Measurements from ENCODE around the gene ALDH1A2.

Gene ALDH1A2

DNA sequence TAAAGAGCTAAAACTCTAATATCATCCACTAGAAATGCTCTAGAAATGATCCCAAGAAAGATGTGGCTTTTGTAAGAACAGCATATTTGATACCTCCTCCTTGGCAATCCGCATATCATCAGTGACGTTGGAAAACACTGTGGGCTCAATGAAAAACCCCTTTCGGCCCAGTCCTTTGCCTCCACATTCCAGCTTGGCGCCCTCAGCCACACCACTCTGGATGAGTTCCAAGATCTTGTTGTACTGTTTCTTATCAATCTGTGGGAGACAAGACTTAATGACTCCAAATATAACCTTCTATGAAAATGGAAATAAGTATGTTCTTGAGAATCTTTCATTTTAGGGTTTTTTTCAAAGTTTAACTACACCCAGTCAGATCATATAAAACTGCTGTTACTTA is 103.6 kb downstream of the ALDH1A2 start:
- no peaks in the 10 kb centered on the region for H3K36me3 ChIP-seq (ENCODE audit: control insufficient read depth in 4 of 4, insufficient read depth in 4 of 4, low read length in 3 of 4)
- no peak overlapping the region for H3K4me3 ChIP-seq (ENCODE audit: control insufficient read depth in 1 of 7, extremely low read depth in 1 of 7, insufficient read depth in 4 of 7, low read depth in 2 of 7, low read length in 6 of 7)
- H3K9me3 ChIP-seq (ENCODE audit: control extremely low read depth in 1 of 5, control insufficient read depth in 4 of 5, insufficient read depth in 2 of 5, low read depth in 1 of 5, low read length in 4 of 5) = no peaks in the 10 kb centered on the region
- POLR2A ChIA-PET = no interaction called here
- no peak overlapping the region for H3K27ac ChIP-seq (ENCODE audit: insufficient read depth in 1 of 2, low read depth in 1 of 2, low read length in 2 of 2, poor library complexity in 1 of 2, severe bottlenecking in 2 of 2)
- H3K4me1 ChIP-seq (ENCODE audit: control extremely low read depth in 1 of 4, control insufficient read depth in 4 of 4, insufficient read depth in 4 of 4, low read length in 3 of 4) = no peaks in the 10 kb centered on the region
- CTCF ChIA-PET = no interaction called here
- WGBS (ENCODE audit: insufficient coverage) = 92% methylated on average over 3 of the region's 4 CpGs
- peaks cover 0 to 22% (median 3%) of the 10 kb centered on the region in 5 experiments for H3K27me3 ChIP-seq (replicated peaks in 2 of 5; ENCODE audit: control insufficient read depth in 4 of 5, insufficient read depth in 5 of 5, low read length in 4 of 5)
- DNase-seq = no peak

DNA sequence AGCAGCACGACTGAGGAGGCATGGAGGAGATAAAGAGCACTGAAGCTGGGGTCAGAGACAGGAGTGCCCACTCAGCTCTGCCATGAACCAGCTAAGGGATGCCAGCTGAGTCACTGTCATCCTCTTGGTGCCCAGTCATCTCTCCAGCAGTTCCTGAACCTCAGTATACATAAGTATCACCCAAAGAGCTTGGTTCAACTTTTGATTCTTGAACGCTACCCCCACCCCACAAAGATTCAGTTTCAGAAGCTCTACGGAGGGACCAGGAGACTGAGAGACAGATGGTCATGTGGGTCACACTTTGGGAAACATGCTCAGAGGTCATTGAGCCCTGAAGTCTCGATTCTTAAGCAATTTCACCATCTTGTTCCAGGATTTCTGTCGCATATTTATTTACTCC is 108.4 kb downstream of the ALDH1A2 start:
- H3K27me3 ChIP-seq (replicated peaks in 2 of 5; ENCODE audit: control insufficient read depth in 4 of 5, insufficient read depth in 5 of 5, low read length in 4 of 5) = peaks cover 0 to 26% (median 5%) of the 10 kb centered on the region in 5 experiments
- H3K9me3 ChIP-seq (ENCODE audit: control extremely low read depth in 1 of 5, control insufficient read depth in 4 of 5, insufficient read depth in 2 of 5, low read depth in 1 of 5, low read length in 4 of 5) = no peaks in the 10 kb centered on the region
- DNase-seq = no peak
- no peaks in the 10 kb centered on the region for H3K4me1 ChIP-seq (ENCODE audit: control extremely low read depth in 1 of 4, control insufficient read depth in 4 of 4, insufficient read depth in 4 of 4, low read length in 3 of 4)
- WGBS (ENCODE audit: insufficient coverage) = 92% methylated on average over 3 of the region's 5 CpGs
- ChIA-PET CTCF (no interaction called here), POLR2A (no interaction called here)
- no peaks in the 10 kb centered on the region for H3K36me3 ChIP-seq (ENCODE audit: control insufficient read depth in 4 of 4, insufficient read depth in 4 of 4, low read length in 3 of 4)
- H3K4me3 ChIP-seq (ENCODE audit: control insufficient read depth in 1 of 7, extremely low read depth in 1 of 7, insufficient read depth in 4 of 7, low read depth in 2 of 7, low read length in 6 of 7) = no peak overlapping the region
- H3K27ac ChIP-seq (ENCODE audit: insufficient read depth in 1 of 2, low read depth in 1 of 2, low read length in 2 of 2, poor library complexity in 1 of 2, severe bottlenecking in 2 of 2) = no peak overlapping the region

GRCh38 chr15:57953874-57954273 is 111.6 kb downstream of the ALDH1A2 start:
- DNase-seq = no peak
- CTCF ChIA-PET = no interaction called here

GRCh38 chr15:57951328-57951932 is 114.1 kb downstream of the ALDH1A2 start:
- ChIA-PET POLR2A (no interaction called here), CTCF (no interaction called here)
- Histone ChIP-seq H3K36me3 (ENCODE audit: control insufficient read depth in 4 of 4, insufficient read depth in 4 of 4, low read length in 3 of 4) (no peaks in the 10 kb centered on the region), H3K27ac (ENCODE audit: insufficient read depth in 1 of 2, low read depth in 1 of 2, low read length in 2 of 2, poor library complexity in 1 of 2, severe bottlenecking in 2 of 2) (no peak overlapping the region), H3K4me1 (ENCODE audit: control extremely low read depth in 1 of 4, control insufficient read depth in 4 of 4, insufficient read depth in 4 of 4, low read length in 3 of 4) (no peaks in the 10 kb centered on the region), H3K27me3 (replicated peaks in 2 of 5; ENCODE audit: control insufficient read depth in 4 of 5, insufficient read depth in 5 of 5, low read length in 4 of 5) (peaks cover 0 to 10% (median 5%) of the 10 kb centered on the region in 5 experiments), H3K9me3 (ENCODE audit: control extremely low read depth in 1 of 5, control insufficient read depth in 4 of 5, insufficient read depth in 2 of 5, low read depth in 1 of 5, low read length in 4 of 5) (no peaks in the 10 kb centered on the region), H3K4me3 (ENCODE audit: control insufficient read depth in 1 of 7, extremely low read depth in 1 of 7, insufficient read depth in 4 of 7, low read depth in 2 of 7, low read length in 6 of 7) (no peak overlapping the region)
- 90% methylated on average over 6 of the region's 7 CpGs for WGBS (ENCODE audit: insufficient coverage)
- no peak for DNase-seq

More at GRCh38 chr15:57953874-57954273, 111.6 kb downstream of the ALDH1A2 start:
- POLR2A ChIA-PET = no interaction called here
- peaks cover 0 to 17% (median 3%) of the 10 kb centered on the region in 5 experiments for H3K27me3 ChIP-seq (replicated peaks in 2 of 5; ENCODE audit: control insufficient read depth in 4 of 5, insufficient read depth in 5 of 5, low read length in 4 of 5)
- H3K27ac ChIP-seq (ENCODE audit: insufficient read depth in 1 of 2, low read depth in 1 of 2, low read length in 2 of 2, poor library complexity in 1 of 2, severe bottlenecking in 2 of 2) = no peak overlapping the region
- H3K4me1 ChIP-seq (ENCODE audit: control extremely low read depth in 1 of 4, control insufficient read depth in 4 of 4, insufficient read depth in 4 of 4, low read length in 3 of 4) = no peaks in the 10 kb centered on the region
- no peak overlapping the region for H3K4me3 ChIP-seq (ENCODE audit: control insufficient read depth in 1 of 7, extremely low read depth in 1 of 7, insufficient read depth in 4 of 7, low read depth in 2 of 7, low read length in 6 of 7)
- no peaks in the 10 kb centered on the region for H3K9me3 ChIP-seq (ENCODE audit: control extremely low read depth in 1 of 5, control insufficient read depth in 4 of 5, insufficient read depth in 2 of 5, low read depth in 1 of 5, low read length in 4 of 5)
- H3K36me3 ChIP-seq (ENCODE audit: control insufficient read depth in 4 of 4, insufficient read depth in 4 of 4, low read length in 3 of 4) = no peaks in the 10 kb centered on the region
- WGBS (ENCODE audit: insufficient coverage) = 100% methylated on average over 1 of the region's 2 CpGs

- CTCF ChIA-PET = no interaction called here
- H3K4me3 ChIP-seq (ENCODE audit: control insufficient read depth in 1 of 7, extremely low read depth in 1 of 7, insufficient read depth in 4 of 7, low read depth in 2 of 7, low read length in 6 of 7) = no peak overlapping the region
These were observed 115.0 kb downstream of the ALDH1A2 start for GRCh38 chr15:57950381-57950946.

GRCh38 chr15:57949374-57949943 is 116.1 kb downstream of the ALDH1A2 start:
- ChIA-PET CTCF (no interaction called here), POLR2A (no interaction called here)
- 94% methylated on average over 2 of the region's 3 CpGs for WGBS (ENCODE audit: insufficient coverage)
- H3K27me3 ChIP-seq (replicated peaks in 2 of 5; ENCODE audit: control insufficient read depth in 4 of 5, insufficient read depth in 5 of 5, low read length in 4 of 5) = peaks cover 0 to 11% (median 4%) of the 10 kb centered on the region in 5 experiments
- no peak overlapping the region for H3K27ac ChIP-seq (ENCODE audit: insufficient read depth in 1 of 2, low read depth in 1 of 2, low read length in 2 of 2, poor library complexity in 1 of 2, severe bottlenecking in 2 of 2)
- no peaks in the 10 kb centered on the region for H3K4me1 ChIP-seq (ENCODE audit: control extremely low read depth in 1 of 4, control insufficient read depth in 4 of 4, insufficient read depth in 4 of 4, low read length in 3 of 4)
- H3K36me3 ChIP-seq (ENCODE audit: control insufficient read depth in 4 of 4, insufficient read depth in 4 of 4, low read length in 3 of 4) = no peaks in the 10 kb centered on the region
- no peak for DNase-seq
- H3K4me3 ChIP-seq (ENCODE audit: control insufficient read depth in 1 of 7, extremely low read depth in 1 of 7, insufficient read depth in 4 of 7, low read depth in 2 of 7, low read length in 6 of 7) = no peak overlapping the region
- no peaks in the 10 kb centered on the region for H3K9me3 ChIP-seq (ENCODE audit: control extremely low read depth in 1 of 5, control insufficient read depth in 4 of 5, insufficient read depth in 2 of 5, low read depth in 1 of 5, low read length in 4 of 5)

More at GRCh38 chr15:57950381-57950946, 115.0 kb downstream of the ALDH1A2 start:
- H3K9me3 ChIP-seq (ENCODE audit: control extremely low read depth in 1 of 5, control insufficient read depth in 4 of 5, insufficient read depth in 2 of 5, low read depth in 1 of 5, low read length in 4 of 5) = no peaks in the 10 kb centered on the region
- no peak overlapping the region for H3K27ac ChIP-seq (ENCODE audit: insufficient read depth in 1 of 2, low read depth in 1 of 2, low read length in 2 of 2, poor library complexity in 1 of 2, severe bottlenecking in 2 of 2)
- WGBS (ENCODE audit: insufficient coverage) = 91% methylated on average over 8 of the region's 8 CpGs
- no peak for DNase-seq
- POLR2A ChIA-PET = no interaction called here
- no peaks in the 10 kb centered on the region for H3K36me3 ChIP-seq (ENCODE audit: control insufficient read depth in 4 of 4, insufficient read depth in 4 of 4, low read length in 3 of 4)
- H3K4me1 ChIP-seq (ENCODE audit: control extremely low read depth in 1 of 4, control insufficient read depth in 4 of 4, insufficient read depth in 4 of 4, low read length in 3 of 4) = no peaks in the 10 kb centered on the region
- peaks cover 0 to 10% (median 3%) of the 10 kb centered on the region in 5 experiments for H3K27me3 ChIP-seq (replicated peaks in 2 of 5; ENCODE audit: control insufficient read depth in 4 of 5, insufficient read depth in 5 of 5, low read length in 4 of 5)
